Measurements from ENCODE around the gene FOXL2. TPM values are rescaled to one million over a fixed set of nuclear protein-coding genes. Genes with fewer than 3 reads are reported as not detected.

The FOXL2 gene
- total RNA-seq, 1 experiment from 2014 or later, result 0.14 TPM

GRCh38 chr3:138945709-138946662 lies 951 bp downstream of the FOXL2 start:
- no peak for DNase-seq (ENCODE audit: low spot score)

- no peak for DNase-seq (ENCODE audit: low spot score)
These were observed 1.8 kb downstream of the FOXL2 start for GRCh38 chr3:138944929-138945708.

- DNase-seq (ENCODE audit: low spot score), result no peak
These were observed 2.3 kb downstream of the FOXL2 start for GRCh38 chr3:138944654-138944928.

GRCh38 chr3:138943724-138944653 lies 2.9 kb downstream of the FOXL2 start:
- no peak for DNase-seq (ENCODE audit: low spot score)

GRCh38 chr3:138942861-138943623 lies 3.9 kb downstream of the FOXL2 start:
- no peak for DNase-seq (ENCODE audit: low spot score)

GRCh38 chr3:138942271-138942670 lies 4.7 kb downstream of the FOXL2 start:
- no peak for DNase-seq (ENCODE audit: low spot score)

- peak; percentile 40 for DNase-seq (ENCODE audit: low spot score)
These were observed 5.6 kb downstream of the FOXL2 start for GRCh38 chr3:138941259-138941885.

- DNase-seq (ENCODE audit: low spot score), result no peak
These were observed 6.5 kb downstream of the FOXL2 start for GRCh38 chr3:138940446-138940845.

GRCh38 chr3:138939561-138940241 lies 7.2 kb downstream of the FOXL2 start:
- no peak for DNase-seq (ENCODE audit: low spot score)

GRCh38 chr3:138938877-138939560 lies 7.9 kb downstream of the FOXL2 start:
- no peak for DNase-seq (ENCODE audit: low spot score)

- DNase-seq (ENCODE audit: low spot score), result no peak
These were observed 8.7 kb downstream of the FOXL2 start for GRCh38 chr3:138938056-138938876.

- DNase-seq (ENCODE audit: low spot score), result no peak
These were observed 9.3 kb downstream of the FOXL2 start for GRCh38 chr3:138937690-138938055.

- DNase-seq (ENCODE audit: low spot score), result no peak
These were observed 9.9 kb downstream of the FOXL2 start for GRCh38 chr3:138936741-138937689.

GRCh38 chr3:138935863-138936740 lies 10.8 kb downstream of the FOXL2 start:
- peak; percentile 61 for DNase-seq (ENCODE audit: low spot score)

GRCh38 chr3:138935505-138935862 lies 11.5 kb downstream of the FOXL2 start:
- DNase-seq (ENCODE audit: low spot score), result no peak

- DNase-seq (ENCODE audit: low spot score), result no peak
These were observed 12.8 kb downstream of the FOXL2 start for GRCh38 chr3:138933981-138934691.

Data from H4 (cell line).